Left lung (tissue), 10 donors: ENCODE measurements around the gene COX8A. TPM values are rescaled to one million over a fixed set of nuclear protein-coding genes. Genes with fewer than 3 reads are reported as not detected.

Source experiments
- ATAC-seq: fragments of 200-7000 bp; cut with Tn5 transposase; one replicate; pipeline ENCODE4 v1.9.1; 2020; ENCODE audit warnings: moderate library complexity
- DNase-seq, 4 donors: peaks; one replicate each; pipeline ENCODE4 v3.0.0-alpha.2; 2013 to 2020
- H3K27ac ChIP-seq, 2 donors: fragments of 200-600 bp; sonication (generic) in 1 of 2; one replicate each; pipeline versions ENCODE4 v1.5.0 to v1.8.0; 2020 to 2021
- H3K27me3 ChIP-seq, 2 donors: fragments of 200-600 bp; sonication (generic) in 1 of 2; one replicate each; pipeline versions ENCODE4 v1.5.0 to v1.8.0; 2020 to 2021
- H3K36me3 ChIP-seq, 2 donors: fragments of 200-600 bp; sonication (generic) in 1 of 2; one replicate each; pipeline versions ENCODE4 v1.5.0 to v1.8.0; 2020 to 2021
- H3K4me1 ChIP-seq, 2 donors: fragments of 200-600 bp; one replicate each; pipeline ENCODE4 v1.8.0; 2021
- H3K4me3 ChIP-seq, 2 donors: fragments of 200-600 bp; sonication (generic) in 1 of 2; one replicate each; pipeline versions ENCODE4 v1.5.0 to v1.8.0; 2020 to 2021; ENCODE audit warnings: mild to moderate bottlenecking in 1 of 2
- H3K9me3 ChIP-seq, 2 donors: fragments of 200-600 bp; sonication (generic) in 1 of 2; one replicate each; pipeline versions ENCODE4 v1.5.0 to v1.8.0; 2020 to 2021
- intact Hi-C, 2 donors: fragments of 100-400 bp; cut with DNase I; formaldehyde crosslinking; loops; one replicate each; pipeline versions ENCODE4 v1.11.2 to v1.14.2; 2022
- polyA plus RNA-seq, 6 donors: library from polyadenylated mRNA; unstranded; fragments of 120-200 nt; gene quantifications; one replicate each; pipeline ENCODE4 v1.2.1, GENCODE V29; 2013; ENCODE audit not compliant: insufficient read length in 6 of 6
- total RNA-seq, 2 donors: library from RNA; stranded (reverse); fragmentation: NEBNext Ultra II Directional; extraction: Animal tissue kit (Norgen Biotek cat#: 25700); gene quantifications; one replicate each; pipeline ENCODE4 v1.2.1, GENCODE V29; 2021
- TF ChIP-seq, protein P1 (sequence below), 2 donors: fragments of 200-600 bp; sonication (generic) in 1 of 2; IDR thresholded peaks; one replicate each; pipeline versions ENCODE4 v1.5.0 to v1.8.0; 2021; ENCODE audit warnings: antibody characterized with exemption in 2 of 2
- donor health status: DM: no; HTN: yes; CAD: no.
- donor health status: DM: no; HTN: no; CAD: no.

COX8A gene
- total and polyA plus RNA-seq, 8 donors = 135 to 281 (median 178) TPM

DNA sequence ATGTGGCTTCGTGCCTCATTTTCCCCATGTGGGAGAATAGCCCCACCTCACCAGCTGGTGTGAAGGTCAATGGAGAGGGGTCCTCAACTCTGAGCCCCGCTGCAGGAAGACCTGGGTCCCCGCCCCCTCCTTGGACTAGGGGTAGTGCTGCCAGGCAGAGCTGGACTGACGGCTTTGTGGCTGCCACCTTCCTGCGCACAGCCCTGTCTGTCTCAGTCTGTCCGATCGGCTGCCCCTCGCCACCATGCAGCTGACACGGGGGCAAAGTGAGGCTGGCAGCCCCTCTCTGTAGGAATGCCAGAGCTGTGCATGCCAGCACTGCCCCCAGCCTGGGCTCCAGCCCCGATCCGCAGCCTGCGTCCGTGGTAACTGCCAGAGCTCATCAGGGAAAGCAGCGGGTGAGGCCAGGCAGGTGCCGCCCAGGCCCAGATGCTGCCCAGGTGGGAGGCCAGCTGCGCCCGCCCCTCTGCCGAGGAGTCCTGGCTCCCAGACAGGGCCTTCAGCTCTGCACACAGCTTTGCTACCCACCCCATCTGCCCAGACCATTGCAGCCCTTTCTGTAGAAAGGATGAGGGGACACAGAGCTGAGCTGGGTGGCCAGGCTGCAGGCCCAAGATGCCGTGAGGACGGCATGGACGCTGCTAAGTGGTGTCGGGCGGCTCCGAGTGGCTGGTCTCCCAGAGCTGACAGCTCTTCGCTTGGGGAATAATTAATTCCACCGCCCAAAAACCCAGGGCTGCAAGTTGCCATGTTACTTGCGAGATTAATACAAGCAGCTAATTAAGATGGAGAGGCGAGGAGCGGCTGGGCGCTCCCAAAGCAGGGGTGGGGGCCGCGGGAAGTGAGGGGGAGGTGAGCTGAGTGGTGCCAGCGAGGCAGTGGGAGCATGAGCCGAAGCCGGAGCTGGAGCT is 41.8 kb downstream of the COX8A start:
- H3K27me3 ChIP-seq = no peaks in the 10 kb centered on the region
- H3K36me3 ChIP-seq = no peaks in the 10 kb centered on the region
- no peaks in the 10 kb centered on the region for H3K9me3 ChIP-seq
- DNase-seq (no peak), ATAC-seq (no peak)
- TF ChIP-seq, protein P1, sequence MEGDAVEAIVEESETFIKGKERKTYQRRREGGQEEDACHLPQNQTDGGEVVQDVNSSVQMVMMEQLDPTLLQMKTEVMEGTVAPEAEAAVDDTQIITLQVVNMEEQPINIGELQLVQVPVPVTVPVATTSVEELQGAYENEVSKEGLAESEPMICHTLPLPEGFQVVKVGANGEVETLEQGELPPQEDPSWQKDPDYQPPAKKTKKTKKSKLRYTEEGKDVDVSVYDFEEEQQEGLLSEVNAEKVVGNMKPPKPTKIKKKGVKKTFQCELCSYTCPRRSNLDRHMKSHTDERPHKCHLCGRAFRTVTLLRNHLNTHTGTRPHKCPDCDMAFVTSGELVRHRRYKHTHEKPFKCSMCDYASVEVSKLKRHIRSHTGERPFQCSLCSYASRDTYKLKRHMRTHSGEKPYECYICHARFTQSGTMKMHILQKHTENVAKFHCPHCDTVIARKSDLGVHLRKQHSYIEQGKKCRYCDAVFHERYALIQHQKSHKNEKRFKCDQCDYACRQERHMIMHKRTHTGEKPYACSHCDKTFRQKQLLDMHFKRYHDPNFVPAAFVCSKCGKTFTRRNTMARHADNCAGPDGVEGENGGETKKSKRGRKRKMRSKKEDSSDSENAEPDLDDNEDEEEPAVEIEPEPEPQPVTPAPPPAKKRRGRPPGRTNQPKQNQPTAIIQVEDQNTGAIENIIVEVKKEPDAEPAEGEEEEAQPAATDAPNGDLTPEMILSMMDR (IDR thresholded peaks at IDR 0.05) = no peak
- no peak overlapping the region for H3K27ac ChIP-seq
- intact Hi-C loops = no loop called here
- no peaks in the 10 kb centered on the region for H3K4me1 ChIP-seq
- H3K4me3 ChIP-seq = no peak overlapping the region

DNA sequence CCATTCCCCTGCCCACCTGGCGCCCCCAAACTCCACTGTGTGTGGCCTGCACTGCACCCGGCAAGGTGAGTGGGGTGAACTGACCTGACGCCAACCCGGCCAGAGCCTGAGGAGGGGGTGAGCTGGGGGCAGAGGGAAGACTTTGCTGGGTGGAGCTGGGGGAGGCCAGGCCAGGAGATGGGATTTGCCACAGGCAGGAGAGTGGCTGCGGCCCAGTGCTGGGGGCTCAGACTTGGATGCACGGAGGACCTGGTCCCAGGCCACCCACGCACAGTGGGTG is 43.5 kb downstream of the COX8A start:
- no peak overlapping the region for H3K27ac ChIP-seq
- no peaks in the 10 kb centered on the region for H3K36me3 ChIP-seq
- no peaks in the 10 kb centered on the region for H3K4me1 ChIP-seq
- DNase-seq (no peak), ATAC-seq (no peak)
- no peaks in the 10 kb centered on the region for H3K27me3 ChIP-seq
- no peak overlapping the region for H3K4me3 ChIP-seq
- TF ChIP-seq, protein P1 (IDR thresholded peaks at IDR 0.05) = no peak
- no peaks in the 10 kb centered on the region for H3K9me3 ChIP-seq
- intact Hi-C loops = no loop called here

DNA sequence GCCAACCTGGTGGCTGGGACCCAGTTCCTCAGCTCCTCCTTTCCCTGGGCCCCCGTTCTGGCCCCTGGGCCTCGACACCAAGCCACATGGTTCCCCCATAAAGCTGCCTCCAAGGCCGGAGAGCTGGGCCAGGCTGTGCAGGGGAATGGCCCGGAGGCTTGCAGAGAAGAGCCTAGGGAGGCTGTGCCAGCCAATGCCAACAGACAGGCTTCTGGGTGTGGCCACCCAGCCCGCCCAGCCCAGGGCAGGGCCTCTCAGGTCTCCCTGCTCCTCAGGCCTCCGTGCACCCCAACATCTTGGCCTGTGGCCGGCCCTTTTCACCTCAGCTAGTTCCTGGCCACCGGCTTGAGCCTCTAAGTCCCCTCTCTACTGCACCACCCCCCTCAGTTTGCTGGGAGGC is 43.9 kb downstream of the COX8A start:
- ATAC-seq = peak; percentile 33
- DNase-seq = no peak
- H3K4me1 ChIP-seq = no peaks in the 10 kb centered on the region
- TF ChIP-seq, protein P1 (IDR thresholded peaks at IDR 0.05) = no peak
- intact Hi-C loops = no loop called here
- H3K9me3 ChIP-seq = no peaks in the 10 kb centered on the region
- H3K27me3 ChIP-seq = no peaks in the 10 kb centered on the region
- H3K4me3 ChIP-seq = no peak overlapping the region
- H3K36me3 ChIP-seq = no peaks in the 10 kb centered on the region
- no peak overlapping the region for H3K27ac ChIP-seq

DNA sequence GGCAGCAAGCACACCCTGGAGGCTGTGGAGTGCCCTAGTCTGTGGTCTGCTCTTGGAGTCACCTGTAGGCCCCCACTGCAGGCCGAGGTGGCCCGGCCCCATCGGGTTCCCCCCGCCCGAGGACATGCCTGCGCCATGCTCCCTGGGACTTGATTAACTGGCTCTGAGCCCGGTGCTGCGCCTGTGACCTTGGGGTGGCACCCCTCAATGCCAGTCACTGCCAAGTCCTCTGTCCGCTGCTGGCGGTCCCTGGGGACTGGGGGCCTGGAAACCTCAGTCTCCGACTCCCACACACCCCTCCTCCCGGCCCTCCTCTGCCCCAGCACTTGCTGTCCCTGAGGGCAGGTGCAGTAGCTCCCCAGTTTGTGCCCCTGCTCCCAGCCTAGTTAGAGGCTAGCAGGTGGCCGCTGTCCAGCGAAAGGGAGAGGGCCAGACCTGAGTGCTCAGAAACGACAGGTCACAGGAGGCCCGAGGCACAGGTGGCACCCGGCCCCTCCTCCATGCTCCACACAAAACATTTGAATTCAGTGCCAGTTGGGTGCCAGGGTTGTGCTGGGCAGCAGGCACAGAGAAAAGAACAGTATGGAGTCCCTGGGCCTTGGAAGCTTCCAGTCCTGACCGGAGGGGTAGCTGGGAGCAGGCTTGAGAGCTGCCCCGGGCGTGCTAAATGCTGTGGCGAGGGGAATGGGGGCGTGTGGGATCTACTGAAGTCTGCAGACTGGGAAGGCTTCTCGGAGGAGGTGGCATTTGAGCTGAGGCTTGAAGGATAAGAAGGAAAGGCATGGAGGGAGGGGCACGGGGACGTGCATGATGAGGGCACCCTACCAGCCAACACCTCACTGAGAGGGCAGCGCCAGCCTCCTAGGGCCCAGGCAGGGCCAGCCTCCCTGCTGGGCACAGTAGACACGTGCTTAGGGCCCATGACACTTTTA is 45.0 kb downstream of the COX8A start:
- peak; percentile 45 for ATAC-seq
- intact Hi-C loops = no loop called here
- Histone ChIP-seq H3K4me3 (no peak overlapping the region), H3K27me3 (no peaks in the 10 kb centered on the region), H3K36me3 (no peaks in the 10 kb centered on the region), H3K4me1 (no peaks in the 10 kb centered on the region), H3K9me3 (no peaks in the 10 kb centered on the region), H3K27ac (no peak overlapping the region)
- peak in 1 of 4 donors; percentile 73 for DNase-seq
- TF ChIP-seq, protein P1 (IDR thresholded peaks at IDR 0.05) = no peak
